GM18861 (cell line): ENCODE results near the gene GNPTAB.

Source experiments
- ATAC-seq: cut with Tn5 transposase; IDR thresholded peaks from one replicate; pipeline ENCODE4 v1.9.1; 2021; ENCODE audit not compliant: unreplicated experiment

Gene GNPTAB

GRCh38 chr12:101775816-101776215 lies 54.9 kb downstream of the GNPTAB start:
- no peak for ATAC-seq

GRCh38 chr12:101773650-101774162 lies 57.1 kb downstream of the GNPTAB start:
- ATAC-seq: peak; percentile 68

- ATAC-seq: no peak
Observed at GRCh38 chr12:101772012-101772775, 58.6 kb downstream of the GNPTAB start.

GRCh38 chr12:101769865-101770264 lies 60.9 kb downstream of the GNPTAB start:
- ATAC-seq: no peak

- no peak for ATAC-seq
Observed at GRCh38 chr12:101768781-101769180, 62.0 kb downstream of the GNPTAB start.

GRCh38 chr12:101767537-101767936 lies 63.2 kb downstream of the GNPTAB start:
- ATAC-seq: no peak

- no peak for ATAC-seq
Observed at GRCh38 chr12:101764051-101764792, 66.5 kb downstream of the GNPTAB start.

GRCh38 chr12:101763246-101763931 lies 67.4 kb downstream of the GNPTAB start:
- ATAC-seq: no peak

GRCh38 chr12:101761781-101762180 lies 69.0 kb downstream of the GNPTAB start:
- no peak for ATAC-seq

GRCh38 chr12:101761350-101761749 lies 69.4 kb downstream of the GNPTAB start:
- ATAC-seq: no peak

GRCh38 chr12:101759396-101760047 lies 71.2 kb downstream of the GNPTAB start:
- ATAC-seq: no peak

GRCh38 chr12:101750152-101750551 lies 80.6 kb downstream of the GNPTAB start:
- no peak for ATAC-seq

- ATAC-seq: no peak
Observed at GRCh38 chr12:101749657-101750056, 81.1 kb downstream of the GNPTAB start.

- ATAC-seq: no peak
Observed at GRCh38 chr12:101748907-101749306, 81.9 kb downstream of the GNPTAB start.

- no peak for ATAC-seq
Observed at GRCh38 chr12:101747697-101748096, 83.1 kb downstream of the GNPTAB start.

- no peak for ATAC-seq
Observed at GRCh38 chr12:101746661-101747060, 84.1 kb downstream of the GNPTAB start.

GRCh38 chr12:101746196-101746595 lies 84.6 kb downstream of the GNPTAB start:
- ATAC-seq: no peak

- ATAC-seq: no peak
Observed at GRCh38 chr12:101745481-101745880, 85.3 kb downstream of the GNPTAB start.

GRCh38 chr12:101743724-101744472 lies 86.9 kb downstream of the GNPTAB start:
- peak; percentile 94 for ATAC-seq

GRCh38 chr12:101743242-101743641 lies 87.5 kb downstream of the GNPTAB start:
- no peak for ATAC-seq
